IPS-11a (cell line): ENCODE results near the gene PSPN.
"Not testable (repeated sequence)": the region's sequence is repeated elsewhere in the genome, so short reads cannot be mapped to it uniquely, and the experiment has no call there.

Experiments
- H3K4me3 ChIP-seq: one replicate; pipeline ENCODE4 v1.5.1; 2013; ENCODE audit warnings: low read depth, low read length, control low read depth

The PSPN gene

DNA sequence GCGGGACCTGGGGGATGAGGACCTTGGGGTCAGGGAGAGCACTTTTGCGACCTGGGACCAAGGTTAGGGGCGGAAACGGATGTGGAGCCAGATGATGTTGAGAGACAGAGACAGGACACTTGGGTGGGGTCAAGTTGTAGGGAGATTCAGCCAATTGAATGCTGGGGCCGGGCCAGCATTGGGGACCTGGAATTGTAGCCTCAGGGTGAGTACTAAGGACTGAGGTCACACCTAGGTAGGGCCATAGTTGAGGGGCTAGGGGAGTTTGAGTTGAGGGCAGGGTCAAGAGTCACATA is 2.0 kb downstream of the PSPN start:
- peak overlapping the region; percentile 8 for H3K4me3 ChIP-seq

DNA sequence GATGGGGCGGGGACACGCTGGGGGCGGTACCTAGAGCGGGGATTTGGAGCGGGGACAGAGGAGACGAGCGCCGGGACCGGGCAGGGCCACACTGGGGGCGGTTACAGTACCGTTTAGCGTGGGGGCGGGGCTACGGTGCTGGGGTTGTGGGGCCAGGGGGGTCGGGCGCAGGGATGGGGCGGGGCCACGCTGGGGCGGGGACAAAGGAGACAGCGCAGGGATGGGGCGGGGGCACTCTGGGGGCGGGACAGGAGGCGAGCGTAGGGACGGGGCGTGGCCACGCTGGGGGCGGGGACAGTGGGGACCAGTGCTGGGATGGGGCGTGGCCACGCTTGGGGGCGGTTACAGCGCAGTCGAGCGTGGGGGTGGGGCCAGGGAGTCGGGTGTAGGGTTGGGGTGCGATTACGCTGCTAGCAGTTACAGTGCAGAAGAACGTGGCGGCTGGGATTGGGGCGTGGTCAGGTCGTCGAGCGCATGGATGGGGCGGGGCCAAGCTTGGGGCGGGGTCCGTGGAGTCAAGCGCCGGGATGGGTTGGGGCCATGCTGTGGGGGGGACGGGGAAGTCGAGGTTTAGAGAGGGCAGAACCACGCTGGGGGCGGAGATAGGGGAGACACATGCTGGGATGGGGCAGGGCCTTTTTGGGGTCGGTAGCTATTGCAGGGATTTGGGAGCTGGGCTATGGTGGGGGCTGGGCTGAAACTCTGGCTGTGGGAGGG is 2.5 kb downstream of the PSPN start:
- H3K4me3 ChIP-seq, result peak overlapping the region; percentile 85

GRCh38 chr19:6372594-6373095 is 3.1 kb downstream of the PSPN start, which contains the start of gene ALKBH7:
ALKBH7 (plus strand) TSS chr19:6372794; CDS start chr19:6372821, 27 bp downstream.
- peak within 1 kb of the TSS; percentile 85 for H3K4me3 ChIP-seq

GRCh38 chr19:6364353-6364752 is 11.4 kb downstream of the PSPN start:
- no peak overlapping the region for H3K4me3 ChIP-seq

DNA sequence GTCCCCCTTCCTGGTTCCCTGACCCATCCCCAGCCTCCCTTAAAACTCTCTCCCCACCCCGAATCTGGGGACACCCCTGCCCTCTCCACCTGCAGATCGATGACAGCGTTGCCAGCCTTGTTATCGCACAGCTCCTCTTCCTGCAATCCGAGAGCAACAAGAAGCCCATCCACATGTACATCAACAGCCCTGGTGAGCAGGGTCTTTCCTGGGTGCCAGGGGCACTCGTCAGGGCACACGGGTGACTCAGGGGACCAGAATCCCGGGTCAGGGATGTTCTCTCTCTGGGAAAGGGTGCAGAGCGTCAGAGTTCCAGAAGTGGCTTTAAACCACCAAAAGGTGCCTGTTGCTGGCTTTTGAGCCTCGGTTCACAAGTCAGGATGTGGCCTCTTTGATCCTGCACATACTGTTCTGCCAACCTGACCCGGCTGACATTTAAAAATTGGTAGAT is 13.4 kb downstream of the PSPN start:
- H3K4me3 ChIP-seq, result peak overlapping the region; percentile 62

DNA sequence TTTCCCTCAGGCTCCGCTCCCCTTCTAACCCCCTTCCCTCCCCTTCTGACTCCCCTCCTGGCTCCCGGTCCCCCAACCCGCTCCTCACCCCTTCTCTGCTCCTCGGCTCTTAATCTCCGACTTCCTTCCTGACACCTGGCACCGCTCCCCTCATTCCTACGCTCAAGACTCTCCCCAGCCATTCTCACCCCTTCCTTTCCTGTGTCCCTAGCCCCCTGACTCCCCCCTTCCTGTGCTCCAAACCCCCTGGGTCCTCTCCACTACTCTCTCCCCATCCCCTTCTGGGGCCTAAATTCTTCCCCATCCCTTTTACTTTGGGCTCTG is 13.7 kb downstream of the PSPN start:
- H3K4me3 ChIP-seq, result peak overlapping the region; percentile 62

DNA sequence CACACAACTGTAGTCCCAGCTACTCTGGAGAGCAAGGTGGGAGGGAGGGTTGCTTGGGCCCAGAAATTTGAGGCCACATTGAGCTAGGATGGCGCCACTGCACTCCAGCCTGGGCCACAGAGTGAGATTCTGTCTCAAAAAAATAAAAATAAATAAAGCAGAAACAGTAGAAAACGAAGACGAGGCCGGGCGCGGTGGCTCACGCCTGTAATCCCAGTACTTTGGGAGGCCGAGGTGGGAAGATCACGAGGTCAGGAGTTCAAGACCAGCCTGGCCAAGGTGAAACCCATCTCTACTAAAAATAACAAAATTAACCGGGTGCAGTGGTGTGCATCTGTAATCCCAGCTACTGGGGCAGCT is 14.9 kb downstream of the PSPN start:
- H3K4me3 ChIP-seq, result peak overlapping the region; percentile 62

DNA sequence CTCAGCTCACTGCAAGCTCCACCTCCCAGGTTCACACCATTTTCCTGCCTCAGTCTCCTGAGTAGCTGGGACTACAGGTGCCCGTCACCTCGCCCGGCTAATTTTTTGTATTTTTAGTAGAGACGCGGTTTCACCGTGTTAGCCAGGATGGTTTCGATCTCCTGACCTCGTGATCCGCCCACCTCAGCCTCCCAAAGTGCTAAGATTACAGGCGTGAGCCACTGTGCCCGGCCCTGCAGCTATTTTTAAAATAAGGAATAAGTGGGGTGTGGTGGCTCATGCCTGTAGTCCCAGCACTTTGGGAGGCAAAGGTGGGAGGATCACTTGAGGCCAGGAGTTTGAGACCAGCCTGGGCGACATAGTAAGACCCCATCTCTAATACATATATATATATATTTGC is 15.3 kb downstream of the PSPN start:
- H3K4me3 ChIP-seq, result not testable (repeated sequence)

DNA sequence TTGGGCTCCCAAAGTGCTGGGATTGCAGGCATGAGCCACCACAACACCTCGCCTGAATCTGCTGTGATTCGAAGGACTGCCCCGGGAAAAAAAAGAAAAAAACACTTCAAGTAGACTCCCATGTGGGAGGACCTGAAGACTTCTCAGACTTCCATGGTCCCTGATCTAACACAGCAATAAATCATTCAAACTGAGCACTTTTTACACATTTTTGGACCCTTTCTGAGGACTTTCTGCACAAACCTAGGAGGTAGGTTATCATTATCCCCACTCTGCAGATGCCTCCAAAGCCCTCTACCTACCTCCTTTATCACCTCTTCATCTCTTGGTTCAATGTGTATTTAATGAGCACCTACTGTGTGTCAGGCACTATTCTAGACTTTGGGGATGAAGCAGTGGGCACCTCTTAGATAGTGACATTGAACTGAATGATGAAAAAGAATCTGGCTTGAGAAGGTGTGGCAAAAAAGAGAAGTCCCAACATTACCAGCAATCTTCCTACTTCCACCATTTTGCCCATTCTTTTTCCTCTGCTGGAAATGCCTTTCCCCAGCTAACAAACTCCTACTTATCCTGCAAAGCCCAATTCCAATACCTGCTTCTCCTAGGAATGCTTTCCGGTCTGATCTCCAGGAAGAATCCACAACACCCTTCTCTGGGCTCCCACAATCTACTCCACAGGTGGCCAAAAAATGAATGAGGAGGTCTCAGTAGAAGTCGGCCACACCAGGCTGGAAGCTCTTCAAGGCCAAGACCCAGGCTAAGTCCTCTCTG is 16.0 kb downstream of the PSPN start:
- H3K4me3 ChIP-seq, result no peak overlapping the region

DNA sequence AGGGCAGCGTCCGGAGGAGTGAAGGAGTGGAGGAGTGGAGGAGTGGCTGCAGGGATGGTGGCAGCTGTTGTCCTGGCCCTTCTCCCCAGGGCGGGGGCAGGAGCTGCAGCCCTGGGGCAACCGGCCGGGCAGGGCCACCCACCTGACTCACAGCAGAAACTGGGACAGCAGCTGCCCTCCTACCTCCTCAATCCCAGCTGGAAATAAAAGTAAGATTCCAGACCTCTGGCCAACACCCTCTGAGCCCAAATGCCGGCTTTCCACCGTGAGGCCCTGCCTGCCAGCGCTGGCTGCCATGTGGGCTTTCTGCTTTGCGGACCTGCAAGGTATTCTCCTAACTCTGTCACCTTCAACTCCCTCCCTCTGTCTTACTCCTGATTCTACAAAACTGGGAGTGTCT is 17.7 kb downstream of the PSPN start:
- no peak overlapping the region for H3K4me3 ChIP-seq

GRCh38 chr19:6357174-6357573 is 18.6 kb downstream of the PSPN start:
- H3K4me3 ChIP-seq, result no peak overlapping the region

DNA sequence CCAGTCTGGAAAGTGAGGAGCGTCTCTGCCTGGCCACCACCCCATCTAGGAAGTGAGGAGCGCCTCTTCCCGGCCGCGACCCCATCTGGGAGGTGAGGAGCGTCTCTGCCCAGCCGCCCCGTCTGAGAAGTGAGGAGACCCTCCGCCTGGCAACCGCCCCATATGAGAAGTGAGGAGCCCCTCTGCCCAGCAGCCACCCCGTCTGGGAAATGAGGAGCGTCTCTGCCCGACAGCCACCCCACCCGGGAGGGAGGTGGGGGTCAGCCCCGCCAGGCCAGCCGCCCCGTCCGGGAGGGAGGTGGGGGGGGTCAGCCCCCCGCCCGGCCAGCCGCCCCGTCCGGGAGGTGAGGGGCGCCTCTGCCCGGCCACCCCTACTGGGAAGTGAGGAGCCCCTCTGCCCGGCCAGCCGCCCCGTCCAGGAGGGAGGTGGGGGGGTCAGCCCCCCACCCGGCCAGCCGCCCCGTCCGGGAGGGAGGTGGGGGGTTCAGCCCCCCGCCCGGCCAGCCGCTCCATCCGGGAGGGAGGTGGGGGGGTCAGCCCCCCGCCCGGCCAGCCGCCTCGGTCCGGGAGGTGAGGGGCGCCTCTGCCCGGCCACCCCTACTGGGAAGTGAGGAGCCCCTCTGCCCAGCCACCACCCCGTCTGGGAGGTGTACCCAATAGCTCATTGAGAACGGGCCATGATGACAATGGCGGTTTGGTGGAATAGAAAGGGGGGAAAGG is 20.3 kb downstream of the PSPN start:
- H3K4me3 ChIP-seq, result not testable (repeated sequence)

DNA sequence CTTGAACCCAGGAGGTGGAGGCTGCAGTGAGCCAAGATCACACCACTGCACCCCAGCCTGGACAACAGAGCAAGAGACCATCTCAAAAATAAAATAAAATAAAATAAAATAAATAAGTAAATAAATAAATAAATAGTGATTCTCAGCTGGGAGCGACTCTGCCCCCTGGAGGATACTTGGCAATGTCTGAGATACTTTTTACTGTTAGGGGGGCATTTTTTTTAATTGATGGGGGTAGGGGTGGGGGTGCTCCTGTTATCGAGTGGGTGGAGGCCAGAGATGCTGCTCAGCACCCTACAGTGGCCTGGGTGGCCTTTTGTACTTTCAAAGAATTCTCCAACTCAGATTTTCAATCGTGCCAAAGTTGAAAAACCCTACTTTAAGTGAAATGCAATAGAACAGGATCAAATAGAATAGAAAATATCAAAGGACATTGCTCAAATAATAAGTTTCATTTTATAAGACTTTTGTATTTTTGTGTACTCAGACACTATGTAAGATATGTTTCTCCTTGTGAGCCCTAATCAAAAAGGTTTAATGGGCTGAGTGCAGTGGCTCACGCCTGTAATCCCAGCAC is 21.5 kb downstream of the PSPN start:
- H3K4me3 ChIP-seq, result no peak overlapping the region

- no peak overlapping the region for H3K4me3 ChIP-seq
Observed at GRCh38 chr19:6352381-6353165, 23.2 kb downstream of the PSPN start.

DNA sequence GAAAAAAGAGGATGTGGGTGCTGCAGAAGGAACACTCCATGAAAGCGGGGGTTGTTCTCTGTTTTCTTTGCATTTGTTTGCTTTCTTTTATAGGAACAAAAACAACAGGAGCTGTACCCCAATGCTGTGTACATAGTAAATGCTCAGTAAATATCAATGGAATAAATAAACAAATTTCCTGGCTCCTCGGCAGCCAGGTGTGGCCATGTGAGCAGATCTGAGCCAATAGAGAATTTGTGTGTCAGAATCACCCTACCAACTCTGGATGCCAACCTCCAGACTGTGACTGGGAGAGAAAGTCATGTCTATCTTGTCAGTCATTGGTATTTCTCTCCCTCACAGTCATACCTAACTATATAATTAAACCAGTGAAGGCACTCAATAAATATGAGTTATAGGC is 25.0 kb downstream of the PSPN start:
- H3K4me3 ChIP-seq, result no peak overlapping the region

DNA sequence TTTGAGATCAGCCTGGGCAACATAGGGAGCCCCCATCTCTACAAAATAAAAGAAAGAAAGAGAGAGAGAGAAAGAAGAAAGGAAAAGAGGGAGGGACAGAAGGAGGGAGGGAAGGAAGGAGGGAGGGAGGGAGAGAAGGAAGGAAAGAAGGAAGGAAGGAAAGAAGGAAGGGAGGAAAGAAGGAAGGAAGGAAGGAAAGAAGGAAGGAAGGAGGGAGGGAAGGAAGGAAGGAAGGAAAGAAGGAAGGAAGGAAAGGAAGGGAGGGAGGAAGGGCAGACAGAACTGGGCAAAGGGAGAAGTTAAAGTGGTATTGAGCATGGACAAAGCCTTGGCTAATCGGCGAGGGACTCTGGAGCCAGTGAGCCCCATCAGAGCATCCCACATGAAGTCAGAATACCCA is 26.5 kb downstream of the PSPN start:
- H3K4me3 ChIP-seq, result not testable (repeated sequence)

DNA sequence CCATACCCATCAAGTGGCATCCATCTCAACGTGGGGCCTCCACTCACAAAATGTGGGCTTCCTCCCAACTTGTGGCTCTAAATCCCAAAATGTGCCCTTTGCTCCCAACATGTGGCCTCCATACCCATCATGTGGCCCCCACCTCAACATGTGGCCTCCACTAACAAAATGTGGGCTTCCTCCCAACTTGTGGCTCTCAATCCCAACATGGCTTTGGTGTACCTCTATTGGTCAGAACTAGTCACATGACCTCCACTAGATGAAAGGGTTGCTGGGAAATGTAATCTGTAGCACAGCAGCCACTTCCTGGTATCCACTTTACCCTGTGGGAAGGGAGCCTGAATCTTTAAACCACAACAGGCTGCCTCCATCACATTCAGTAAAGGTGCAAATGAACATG is 32.3 kb downstream of the PSPN start:
- no peak overlapping the region for H3K4me3 ChIP-seq

DNA sequence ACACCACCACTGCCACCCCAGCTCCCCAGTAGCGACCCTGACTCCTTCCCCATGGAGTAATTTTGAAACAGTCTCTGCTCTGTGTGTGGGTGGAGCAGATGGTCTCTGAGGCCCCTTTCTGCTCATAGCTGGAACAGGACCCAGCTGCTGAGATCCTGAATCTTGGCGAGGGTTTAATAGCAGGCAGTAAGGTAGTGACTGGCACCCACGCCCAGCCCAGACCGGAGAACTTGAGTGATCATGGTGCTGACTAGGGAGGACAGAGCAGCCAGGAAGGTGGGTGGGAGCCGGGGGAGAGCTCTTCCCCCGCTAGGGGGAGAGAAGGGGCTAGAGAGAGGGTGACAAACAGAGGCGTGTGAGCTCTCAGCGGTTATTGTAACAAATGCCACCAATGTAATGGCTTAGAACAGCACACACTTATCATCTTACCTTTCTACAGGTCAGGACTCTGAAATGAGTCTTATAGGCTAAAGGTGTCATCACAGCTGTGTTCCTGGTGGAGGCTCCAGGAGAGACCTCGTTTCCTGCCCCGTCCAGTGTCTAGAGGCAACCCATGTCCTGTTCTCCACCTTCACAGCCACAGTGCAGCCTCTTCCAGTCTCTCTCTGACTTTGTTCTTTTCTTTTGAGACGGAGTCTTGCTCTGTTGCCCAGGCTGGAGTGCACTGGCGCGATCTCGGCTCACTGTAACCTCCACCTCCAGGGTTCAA is 35.1 kb downstream of the PSPN start:
- H3K4me3 ChIP-seq, result no peak overlapping the region

- H3K4me3 ChIP-seq, result no peak overlapping the region
Observed at GRCh38 chr19:6334490-6335285, 41.0 kb downstream of the PSPN start.
